Erythroblast (primary cell): ENCODE data around the gene DROSHA.

Experiments used
- GATA1 ChIP-seq: IDR thresholded peaks from 2 replicates; pipeline ENCODE4 v1.6.1; 2011; ENCODE audit warnings: low read depth, mild to moderate bottlenecking, control low read depth, low read length, moderate library complexity
- POLR2A ChIP-seq: IDR thresholded peaks from 2 replicates; pipeline ENCODE4 v1.6.1; 2011; ENCODE audit warnings: mild to moderate bottlenecking, low read length

GRCh38 chr5:31372124-31372523, 159.8 kb downstream of the DROSHA start:
- no peak for TF ChIP-seq POLR2A
- no peak for TF ChIP-seq GATA1
